Ramos (cell line): ENCODE measurements around the gene ING5.
"Not testable (repeated sequence)": the region's sequence is repeated elsewhere in the genome, so short reads cannot be mapped to it uniquely, and the experiment has no call there.

Source experiments
- in situ Hi-C: fragments of 300-500 bp; cut with MboI; formaldehyde crosslinking; loops from one replicate; pipeline ENCODE4 v1.14.3; 2022; ENCODE audit warnings: low sequenced_read_pairs; ENCODE audit not compliant: unreplicated experiment

The ING5 gene

GRCh38 chr2:241753493-241753892 is 51.7 kb downstream of the ING5 start:
- in situ Hi-C loops, result no loop called here

GRCh38 chr2:241754042-241754441 is 52.2 kb downstream of the ING5 start:
- in situ Hi-C loops, result no loop called here

DNA sequence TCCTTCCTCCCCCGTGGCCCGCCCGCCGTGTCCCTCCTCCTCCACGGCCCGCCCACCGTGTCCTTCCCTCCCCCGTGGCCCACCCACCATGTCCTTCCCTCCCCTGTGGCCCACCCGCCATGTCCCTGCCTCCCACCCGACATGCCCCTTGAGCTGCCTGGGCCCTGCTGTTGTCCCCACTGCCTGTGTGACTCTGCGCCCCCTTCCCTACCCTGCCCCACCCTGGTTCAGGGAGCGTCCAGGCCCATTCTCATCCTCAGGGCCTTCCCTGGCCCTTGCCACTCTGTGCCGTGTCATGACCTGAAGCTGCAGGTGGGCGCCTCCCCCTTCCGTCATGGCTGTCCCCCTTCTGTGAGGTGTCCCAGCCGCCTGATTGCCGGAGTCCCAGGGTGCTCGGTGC is 53.3 kb downstream of the ING5 start:
- in situ Hi-C loops, result no loop called here

GRCh38 chr2:241755777-241756176 is 53.9 kb downstream of the ING5 start:
- in situ Hi-C loops, result no loop called here

DNA sequence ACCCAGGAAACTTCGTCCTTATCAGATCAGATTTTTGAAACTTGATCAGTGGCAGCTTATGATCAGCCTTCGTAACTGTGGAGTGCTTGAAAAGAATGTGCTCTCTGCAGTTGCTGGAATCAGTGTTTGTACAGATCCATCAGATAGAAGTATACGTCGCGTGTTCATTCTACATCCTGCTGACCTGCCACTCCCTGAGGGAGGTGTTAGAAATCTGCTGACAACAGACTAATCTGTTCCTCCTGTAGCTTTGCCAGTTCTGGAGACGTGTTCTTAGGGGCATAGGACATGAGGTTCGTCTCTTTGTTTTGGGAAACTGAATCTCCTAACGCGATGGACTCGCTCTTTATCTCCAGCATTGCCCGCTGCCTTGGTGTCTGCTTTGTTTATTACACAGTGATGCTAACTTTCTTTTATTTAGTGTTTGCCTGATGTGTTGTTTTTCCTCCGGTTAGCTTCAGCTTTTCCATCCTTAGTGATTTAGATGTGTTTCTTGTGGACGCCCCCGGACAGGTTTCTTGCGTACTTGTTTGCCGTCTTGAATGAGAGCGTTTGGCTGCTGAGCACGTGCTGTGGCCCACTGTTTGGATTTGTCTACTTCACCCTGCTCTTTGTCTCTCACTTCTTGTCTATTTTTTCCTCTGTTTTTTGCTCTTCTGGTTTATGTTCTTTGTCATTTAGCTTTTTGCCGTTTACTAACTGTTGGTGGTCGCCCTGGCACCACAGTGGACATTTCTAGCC is 57.4 kb downstream of the ING5 start:
- in situ Hi-C loops, result no loop called here

DNA sequence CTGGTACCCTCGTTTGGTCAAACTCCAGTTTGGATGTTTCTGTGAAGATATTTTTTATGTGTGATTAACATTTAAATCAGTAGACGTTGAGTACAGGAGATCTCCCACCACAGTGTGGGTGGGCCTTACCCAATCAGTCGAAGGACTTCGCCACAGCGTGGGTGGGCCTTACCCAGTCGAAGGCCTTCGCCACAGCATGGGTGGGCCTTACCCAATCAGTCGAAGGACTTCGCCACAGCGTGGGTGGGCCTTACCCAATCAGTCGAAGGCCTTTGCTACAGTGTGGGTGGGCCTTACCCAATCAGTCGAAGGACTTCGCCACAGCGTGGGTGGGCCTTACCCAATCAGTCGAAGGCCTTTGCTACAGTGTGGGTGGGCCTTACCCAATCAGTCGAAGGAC is 58.1 kb downstream of the ING5 start:
- in situ Hi-C loops, result not testable (repeated sequence)

DNA sequence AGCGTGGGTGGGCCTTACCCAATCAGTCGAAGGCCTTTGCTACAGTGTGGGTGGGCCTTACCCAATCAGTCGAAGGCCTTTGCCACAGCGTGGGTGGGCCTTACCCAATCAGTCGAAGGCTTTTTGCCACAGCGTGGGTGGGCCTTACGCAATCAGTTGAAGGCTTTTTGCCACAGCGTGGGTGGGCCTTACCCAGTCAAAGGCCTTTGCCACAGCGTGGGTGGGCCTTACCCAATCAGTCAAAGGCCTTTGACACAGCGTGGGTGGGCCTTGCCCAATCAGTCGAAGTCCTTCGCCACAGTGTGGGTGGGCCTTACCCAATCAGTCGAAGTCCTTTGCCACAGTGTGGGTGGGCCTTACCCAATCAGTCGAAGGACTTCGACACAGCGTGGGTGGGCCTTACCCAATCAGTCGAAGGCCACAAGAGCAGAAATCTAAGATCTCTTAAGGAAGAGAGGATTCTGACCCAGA is 58.5 kb downstream of the ING5 start:
- in situ Hi-C loops, result no loop called here

DNA sequence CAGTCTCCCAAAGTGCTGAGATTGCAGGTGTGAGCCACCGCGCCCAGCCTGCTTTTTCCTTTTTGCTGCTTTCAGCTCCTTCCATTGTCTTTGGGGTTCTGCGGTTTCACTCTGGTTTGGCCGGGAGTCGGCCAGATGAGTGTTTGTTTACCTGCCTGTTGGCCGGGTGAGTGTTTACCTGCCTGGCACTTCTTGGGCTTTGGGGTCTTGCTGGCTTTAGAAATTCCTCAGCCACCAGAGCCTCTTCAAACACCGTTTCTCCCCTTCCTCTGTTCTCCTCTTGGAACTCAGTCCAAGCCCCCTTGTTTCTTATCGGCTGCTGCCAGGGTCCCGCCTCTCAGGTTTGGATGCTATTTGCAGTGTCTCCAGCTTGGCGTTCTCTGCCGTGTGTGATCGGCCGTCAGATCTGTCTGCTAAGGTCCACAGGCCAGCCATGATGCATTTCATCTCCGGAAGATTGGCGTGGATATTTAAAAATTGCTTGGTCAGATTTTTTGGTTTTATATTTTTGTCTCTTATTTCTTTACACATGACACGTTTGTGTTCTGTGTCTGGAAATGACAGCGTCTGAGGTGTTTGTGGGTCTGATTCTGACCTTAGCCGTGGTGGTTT is 60.6 kb downstream of the ING5 start:
- in situ Hi-C loops, result no loop called here

DNA sequence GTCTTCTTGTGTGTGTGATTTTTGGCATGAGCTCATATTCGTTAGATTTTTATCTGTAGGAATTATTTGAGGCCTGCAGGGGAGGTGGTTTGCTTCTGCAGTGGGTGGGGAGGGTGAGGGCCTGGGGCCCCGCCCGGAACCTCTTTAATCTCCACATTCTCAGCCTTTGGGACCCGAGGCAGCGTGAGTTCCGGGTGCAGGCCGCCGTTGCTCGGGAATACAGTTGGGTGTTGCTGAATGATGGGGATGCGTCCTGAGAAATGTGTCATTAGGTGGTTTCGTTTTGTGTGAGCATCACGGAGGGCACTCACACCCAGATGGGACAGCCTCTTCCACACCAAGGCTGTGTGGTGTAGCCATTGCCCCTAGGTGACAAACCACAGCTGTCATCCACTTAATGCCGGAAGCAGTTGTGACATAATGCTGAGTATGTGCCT is 61.1 kb downstream of the ING5 start:
- in situ Hi-C loops, result no loop called here

GRCh38 chr2:241763551-241764274 is 61.9 kb downstream of the ING5 start:
- in situ Hi-C loops, result no loop called here

GRCh38 chr2:241764275-241765241 is 62.7 kb downstream of the ING5 start:
- in situ Hi-C loops, result no loop called here

DNA sequence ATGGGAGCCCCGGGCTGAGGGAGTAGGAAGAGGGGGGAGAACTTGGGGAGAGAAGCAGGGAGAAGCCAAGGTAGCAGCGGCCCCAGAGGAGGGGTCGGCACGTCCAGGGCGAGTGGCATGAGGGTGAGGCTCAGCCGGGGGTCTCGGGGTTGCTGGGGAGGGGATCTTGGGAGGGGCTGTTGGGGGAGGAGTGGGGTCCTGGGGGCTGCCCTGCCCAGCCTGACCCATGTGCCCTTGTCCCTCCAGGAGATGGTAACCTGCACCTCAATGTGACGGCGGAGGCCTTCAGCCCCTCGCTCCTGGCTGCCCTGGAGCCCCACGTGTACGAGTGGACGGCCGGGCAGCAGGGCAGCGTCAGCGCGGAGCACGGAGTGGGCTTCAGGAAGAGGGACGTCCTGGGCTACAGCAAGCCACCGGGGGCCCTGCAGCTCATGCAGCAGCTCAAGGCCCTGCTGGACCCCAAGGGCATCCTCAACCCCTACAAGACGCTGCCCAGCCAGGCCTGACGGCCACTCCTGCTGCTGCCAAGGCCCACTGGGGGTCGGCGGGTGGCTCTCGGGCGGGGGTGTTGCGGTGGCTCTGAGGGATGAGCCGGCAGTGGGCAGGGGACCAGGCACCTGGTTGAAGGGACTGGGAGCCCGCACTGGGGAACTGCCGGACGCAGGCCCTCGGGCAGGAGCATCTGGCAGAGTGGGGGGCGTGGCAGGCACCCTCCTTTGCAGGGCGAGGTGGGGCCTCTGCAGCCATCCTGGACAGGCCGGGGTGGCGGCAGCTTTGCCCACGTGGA is 65.8 kb downstream of the ING5 start:
- in situ Hi-C loops, result no loop called here

GRCh38 chr2:241768251-241768711 is 66.4 kb downstream of the ING5 start:
- in situ Hi-C loops, result no loop called here

DNA sequence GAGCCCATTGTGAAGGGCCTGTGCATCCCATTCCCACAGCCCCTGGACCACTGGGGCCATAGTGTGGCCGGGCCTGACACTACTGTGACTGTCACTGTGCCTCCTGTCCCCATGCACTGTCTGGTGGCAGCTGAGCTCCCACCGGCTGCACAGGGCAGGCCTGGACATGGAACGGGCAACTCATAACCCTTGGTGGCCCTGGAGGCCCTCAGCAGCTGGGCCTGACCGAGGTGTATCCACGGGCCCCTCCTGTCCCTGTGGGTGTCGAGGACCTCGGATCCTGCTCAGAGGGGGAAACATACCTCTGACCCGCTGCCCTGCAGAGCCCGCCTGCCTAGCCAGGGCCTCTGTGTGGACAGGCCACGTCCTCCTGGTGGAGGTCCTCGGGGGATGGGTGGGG is 67.0 kb downstream of the ING5 start:
- in situ Hi-C loops, result no loop called here

DNA sequence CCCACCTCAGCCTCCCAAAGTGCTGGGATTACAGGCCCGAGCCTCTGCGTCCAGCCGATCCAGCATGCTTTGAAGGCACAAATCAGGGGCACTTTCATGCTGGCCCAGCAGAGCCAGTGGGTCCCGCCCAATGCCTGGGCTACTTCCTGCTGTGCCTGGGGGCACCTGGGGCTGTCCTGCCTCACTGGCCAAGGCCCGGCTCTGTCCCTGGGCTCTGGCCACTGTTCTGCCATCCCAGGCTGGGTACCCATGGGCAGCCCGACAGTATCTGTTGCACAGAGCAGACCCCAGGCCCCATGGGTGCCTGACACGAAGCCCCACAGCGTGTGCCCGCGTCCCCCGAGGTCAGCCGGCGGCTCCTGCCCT is 68.0 kb downstream of the ING5 start:
- in situ Hi-C loops, result no loop called here

- in situ Hi-C loops, result no loop called here
These were observed 68.5 kb downstream of the ING5 start for GRCh38 chr2:241770185-241770935.

DNA sequence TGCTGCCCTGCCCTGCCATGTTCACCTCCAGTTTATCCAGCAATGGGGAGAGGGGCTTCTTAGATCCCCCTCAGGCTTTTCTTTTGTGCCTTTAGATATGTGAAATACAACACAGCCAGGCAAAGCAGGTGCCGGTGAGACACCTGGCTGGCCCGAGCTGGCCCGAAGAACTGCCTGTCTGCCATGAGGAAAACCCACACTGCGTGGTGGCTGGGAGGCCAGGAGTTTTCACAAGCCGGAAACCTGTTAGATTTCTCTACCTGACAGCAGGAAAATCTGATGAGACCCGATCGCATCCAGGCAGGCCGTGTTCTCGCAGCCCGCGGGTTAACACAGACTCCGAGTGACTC is 69.1 kb downstream of the ING5 start:
- in situ Hi-C loops, result no loop called here

DNA sequence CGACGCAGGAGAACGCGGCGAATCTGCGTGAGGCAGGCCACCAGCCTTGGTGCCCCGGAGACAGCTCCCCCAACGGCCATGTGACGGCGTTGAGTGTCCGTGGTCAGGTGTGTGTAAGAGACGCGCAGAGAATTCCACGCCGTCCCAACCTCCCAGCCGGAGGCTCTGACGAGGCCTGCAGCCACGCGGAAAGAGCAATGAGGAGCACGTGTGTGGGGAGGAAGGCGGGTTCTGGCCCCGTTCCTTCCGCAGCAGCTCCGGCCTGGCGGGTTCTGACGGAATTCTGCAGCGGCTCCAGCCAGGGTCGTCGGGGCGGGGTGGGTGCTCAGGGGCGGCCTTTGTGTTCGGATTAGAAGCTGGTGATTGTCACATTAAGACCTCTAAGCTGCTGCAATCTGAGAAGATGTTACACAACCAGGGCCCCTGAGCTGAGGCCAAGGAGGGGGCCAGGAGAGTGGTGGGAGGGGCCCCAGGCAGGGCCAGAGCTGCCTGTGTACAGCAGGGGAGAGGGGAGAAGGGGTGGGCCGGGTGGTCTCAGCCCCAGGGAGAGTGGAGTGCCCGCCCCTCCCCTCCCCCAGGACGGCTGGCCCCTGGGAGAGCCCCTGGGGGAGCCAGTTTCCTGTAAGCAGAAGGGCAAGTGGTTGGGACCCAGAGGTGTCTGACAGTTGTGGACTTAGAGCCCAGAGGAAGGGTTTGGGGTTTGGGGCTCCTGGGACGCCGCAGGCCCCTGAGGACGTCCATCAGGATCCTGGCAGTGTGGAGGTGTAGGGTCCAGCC is 69.6 kb downstream of the ING5 start:
- in situ Hi-C loops, result no loop called here
